ENCODE results near the gene SKP1.

SKP1 gene

DNA sequence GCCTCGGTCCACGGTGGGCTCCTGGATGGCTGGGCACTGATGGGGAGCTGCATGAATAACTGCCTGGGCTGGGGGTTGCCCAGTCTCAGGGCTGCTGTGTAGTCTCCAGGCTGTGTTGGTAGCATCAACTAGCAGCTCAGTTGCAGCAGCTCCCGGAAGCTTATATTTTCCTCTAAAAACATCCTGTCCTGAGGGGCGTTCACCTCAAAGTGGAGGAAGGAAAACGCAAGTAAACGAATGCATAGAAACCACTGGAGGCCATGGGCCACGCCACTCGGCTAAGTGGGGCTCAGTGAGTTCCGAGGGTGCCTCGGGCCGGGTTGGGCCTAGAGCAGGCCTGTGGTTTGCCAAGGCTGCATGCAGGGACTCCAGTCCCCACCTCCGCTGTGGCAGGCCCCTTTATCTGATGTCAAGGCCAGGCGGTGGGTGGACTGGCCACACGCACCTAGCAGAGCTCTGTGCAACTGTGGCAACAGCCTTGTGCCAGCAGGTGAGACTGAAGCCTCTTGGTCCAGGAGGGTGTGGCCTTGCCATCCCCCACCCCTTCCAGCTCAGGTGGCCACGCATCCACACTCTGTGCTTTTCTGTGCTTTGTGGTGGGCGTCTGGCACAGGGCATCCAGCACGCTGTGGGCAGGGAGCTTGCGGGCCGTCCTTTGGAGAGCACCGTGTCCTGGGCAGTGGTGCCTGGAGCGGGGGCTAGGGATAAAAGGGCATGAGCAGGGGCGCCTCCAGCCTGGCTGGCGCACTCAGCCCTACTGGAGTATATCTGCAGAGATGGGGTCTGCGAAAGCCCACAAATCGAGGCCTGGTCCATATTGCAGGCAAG, 47.1 kb downstream of the SKP1 start:
- Histone ChIP-seq H3K4me3 (ENCODE audit: low read depth, low read length) (no peak overlapping the region), H3K36me3 (ENCODE audit: control insufficient read depth in 2 of 2, insufficient read depth in 1 of 2, low read length in 2 of 2) (peaks cover 0 to 80% of the 10 kb centered on the region in 2 experiments; a peak in 1 of 3 replicates), H3K4me1 (ENCODE audit: control insufficient read depth, insufficient read depth, low read length) (no peaks in the 10 kb centered on the region), H3K27ac (ENCODE audit: extremely low read depth, low read depth, low read length) (no peak overlapping the region), H3K9me3 (ENCODE audit: control insufficient read depth, insufficient read depth, low read depth, low read length) (no peaks in the 10 kb centered on the region)
- ChIA-PET POLR2A (interaction anchor here (1.0 to 1.1 kb wide), 2 partner anchors 9 to 10 kb away, joined by 3 read pairs; no protein-coding TSS in a partner anchor), CTCF (interaction anchor here (0.6 to 4.2 kb wide), 5 partner anchors 11 to 406 kb away, joined by 3 to 34 read pairs (median 3); no protein-coding TSS in a partner anchor)
- TF ChIP-seq, protein P1, sequence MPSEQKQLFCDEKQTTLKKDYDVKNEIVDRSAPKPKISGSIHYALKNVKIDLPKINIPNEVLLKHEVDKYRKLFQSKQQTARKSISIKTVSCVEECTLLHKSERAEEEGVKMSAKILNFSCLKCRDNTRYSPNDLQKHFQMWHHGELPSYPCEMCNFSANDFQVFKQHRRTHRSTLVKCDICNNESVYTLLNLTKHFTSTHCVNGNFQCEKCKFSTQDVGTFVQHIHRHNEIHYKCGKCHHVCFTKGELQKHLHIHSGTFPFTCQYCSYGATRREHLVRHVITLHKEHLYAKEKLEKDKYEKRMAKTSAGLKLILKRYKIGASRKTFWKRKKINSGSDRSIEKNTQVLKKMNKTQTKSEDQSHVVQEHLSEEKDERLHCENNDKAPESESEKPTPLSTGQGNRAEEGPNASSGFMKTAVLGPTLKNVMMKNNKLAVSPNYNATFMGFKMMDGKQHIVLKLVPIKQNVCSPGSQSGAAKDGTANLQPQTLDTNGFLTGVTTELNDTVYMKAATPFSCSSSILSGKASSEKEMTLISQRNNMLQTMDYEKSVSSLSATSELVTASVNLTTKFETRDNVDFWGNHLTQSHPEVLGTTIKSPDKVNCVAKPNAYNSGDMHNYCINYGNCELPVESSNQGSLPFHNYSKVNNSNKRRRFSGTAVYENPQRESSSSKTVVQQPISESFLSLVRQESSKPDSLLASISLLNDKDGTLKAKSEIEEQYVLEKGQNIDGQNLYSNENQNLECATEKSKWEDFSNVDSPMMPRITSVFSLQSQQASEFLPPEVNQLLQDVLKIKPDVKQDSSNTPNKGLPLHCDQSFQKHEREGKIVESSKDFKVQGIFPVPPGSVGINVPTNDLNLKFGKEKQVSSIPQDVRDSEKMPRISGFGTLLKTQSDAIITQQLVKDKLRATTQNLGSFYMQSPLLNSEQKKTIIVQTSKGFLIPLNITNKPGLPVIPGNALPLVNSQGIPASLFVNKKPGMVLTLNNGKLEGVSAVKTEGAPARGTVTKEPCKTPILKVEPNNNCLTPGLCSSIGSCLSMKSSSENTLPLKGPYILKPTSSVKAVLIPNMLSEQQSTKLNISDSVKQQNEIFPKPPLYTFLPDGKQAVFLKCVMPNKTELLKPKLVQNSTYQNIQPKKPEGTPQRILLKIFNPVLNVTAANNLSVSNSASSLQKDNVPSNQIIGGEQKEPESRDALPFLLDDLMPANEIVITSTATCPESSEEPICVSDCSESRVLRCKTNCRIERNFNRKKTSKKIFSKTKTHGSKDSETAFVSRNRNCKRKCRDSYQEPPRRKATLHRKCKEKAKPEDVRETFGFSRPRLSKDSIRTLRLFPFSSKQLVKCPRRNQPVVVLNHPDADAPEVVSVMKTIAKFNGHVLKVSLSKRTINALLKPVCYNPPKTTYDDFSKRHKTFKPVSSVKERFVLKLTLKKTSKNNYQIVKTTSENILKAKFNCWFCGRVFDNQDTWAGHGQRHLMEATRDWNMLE (tag by site-specific recombination; conservative IDR thresholded peaks at IDR 0.05; ENCODE audit: low read depth): no peak
- TF ChIP-seq GLI2 (tag by site-specific recombination; IDR thresholded peaks at IDR 0.05; ENCODE audit: borderline replicate concordance, low read depth): no peak
- TF ChIP-seq SALL2 (tag by site-specific recombination; IDR thresholded peaks at IDR 0.05; ENCODE audit: borderline replicate concordance): no peak
- TF ChIP-seq ZNF521 (tag by site-specific recombination; IDR thresholded peaks at IDR 0.05): no peak
- TF ChIP-seq ZNF169 (tag by site-specific recombination; IDR thresholded peaks at IDR 0.05): no peak
- TF ChIP-seq ZNF394 (tag by site-specific recombination; IDR thresholded peaks at IDR 0.05; ENCODE audit: borderline replicate concordance): no peak
- TF ChIP-seq ZNF37A (tag by site-specific recombination; IDR thresholded peaks at IDR 0.05): no peak
- no peak for TF ChIP-seq REPIN1 (tag by site-specific recombination; IDR thresholded peaks at IDR 0.05; ENCODE audit: low read depth)
- TF ChIP-seq ZIC2 (tag by site-specific recombination; IDR thresholded peaks at IDR 0.05): no peak
- TF ChIP-seq ZNF621 (tag by site-specific recombination; IDR thresholded peaks at IDR 0.05): no peak

DNA sequence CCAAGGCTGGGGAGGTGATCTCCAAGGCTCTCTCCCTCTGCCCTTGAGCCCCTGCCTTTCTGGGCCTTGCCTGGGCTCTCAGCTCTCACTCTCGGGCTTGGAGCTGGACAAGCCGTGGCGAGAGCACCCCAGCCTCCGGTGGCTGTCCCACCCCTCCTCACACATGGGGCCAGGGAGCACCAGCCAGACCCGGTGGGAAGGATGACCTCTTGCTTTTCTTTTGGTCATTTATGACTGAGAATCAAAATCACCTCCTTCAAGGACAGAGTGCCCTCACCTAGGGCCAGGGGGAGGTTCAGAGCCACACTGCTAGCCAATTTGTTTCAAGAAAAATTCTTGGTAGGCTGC, 48.1 kb downstream of the SKP1 start:
- CTCF ChIA-PET: interaction anchor here (0.6 to 4.2 kb wide), 3 partner anchors 12 to 89 kb away, joined by 3 to 34 read pairs (median 6); no protein-coding TSS in a partner anchor
- TF ChIP-seq ZNF600 (tag by site-specific recombination; IDR thresholded peaks at IDR 0.05) (no peak), ZNF394 (tag by site-specific recombination; IDR thresholded peaks at IDR 0.05; ENCODE audit: borderline replicate concordance) (no peak), HOXD13 (CRISPR knock-in tag; IDR thresholded peaks at IDR 0.05; ENCODE audit: borderline replicate concordance) (no peak), ZSCAN16 (tag by site-specific recombination; IDR thresholded peaks at IDR 0.05) (no peak), ZNF37A (tag by site-specific recombination; IDR thresholded peaks at IDR 0.05) (no peak)
- H3K9me3 ChIP-seq (ENCODE audit: control insufficient read depth, insufficient read depth, low read depth, low read length): no peaks in the 10 kb centered on the region
- peaks cover 0 to 73% of the 10 kb centered on the region in 2 experiments; a peak in 1 of 3 replicates for H3K36me3 ChIP-seq (ENCODE audit: control insufficient read depth in 2 of 2, insufficient read depth in 1 of 2, low read length in 2 of 2)
- POLR2A ChIA-PET: interaction anchor here (1.0 to 1.1 kb wide), 2 partner anchors 9 to 10 kb away, joined by 3 read pairs; no protein-coding TSS in a partner anchor
- H3K4me3 ChIP-seq (ENCODE audit: low read depth, low read length): no peak overlapping the region
- no peaks in the 10 kb centered on the region for H3K4me1 ChIP-seq (ENCODE audit: control insufficient read depth, insufficient read depth, low read length)
- H3K27ac ChIP-seq (ENCODE audit: extremely low read depth, low read depth, low read length): no peak overlapping the region

DNA sequence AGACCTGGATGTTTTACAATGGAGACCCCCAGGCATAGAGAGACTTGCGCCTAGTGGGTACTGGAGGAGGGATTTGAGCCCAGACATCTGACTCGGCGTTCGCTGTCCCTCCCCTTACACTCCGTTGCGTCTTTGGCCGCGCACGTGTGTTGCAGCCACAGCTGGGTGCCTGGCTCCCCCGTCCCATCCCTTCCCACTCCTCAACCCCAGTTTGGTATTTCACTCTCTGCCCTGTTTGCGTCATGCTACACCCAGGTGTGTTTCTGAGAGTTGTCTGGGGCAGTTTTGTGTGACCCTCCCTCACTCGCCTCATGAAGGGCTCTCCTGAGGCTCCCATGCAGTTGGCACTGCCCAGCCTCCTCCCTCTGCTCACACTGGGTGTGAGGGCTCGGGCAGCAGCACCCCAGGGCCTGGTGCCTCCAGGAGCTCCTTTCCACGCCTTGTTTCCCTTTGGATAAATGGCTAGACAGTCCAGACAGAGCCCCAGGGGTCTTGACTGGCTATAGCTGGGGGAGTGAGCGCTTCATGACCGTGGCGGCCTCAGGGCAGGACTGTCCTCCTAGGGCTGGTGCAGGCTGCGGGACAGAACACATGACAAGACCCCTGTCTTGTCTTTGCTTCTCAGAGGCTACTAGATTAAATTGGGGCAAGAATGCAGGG, 48.6 kb downstream of the SKP1 start:
- H3K4me1 ChIP-seq (ENCODE audit: control insufficient read depth, insufficient read depth, low read length): no peaks in the 10 kb centered on the region
- no peak overlapping the region for H3K27ac ChIP-seq (ENCODE audit: extremely low read depth, low read depth, low read length)
- no peaks in the 10 kb centered on the region for H3K9me3 ChIP-seq (ENCODE audit: control insufficient read depth, insufficient read depth, low read depth, low read length)
- ChIA-PET POLR2A (no interaction called here), CTCF (interaction anchor here (0.6 to 4.2 kb wide), 5 partner anchors 12 to 89 kb away, joined by 3 to 34 read pairs (median 6); no protein-coding TSS in a partner anchor)
- H3K4me3 ChIP-seq (ENCODE audit: low read depth, low read length): no peak overlapping the region
- peaks cover 0 to 72% of the 10 kb centered on the region in 2 experiments; a peak in 1 of 3 replicates for H3K36me3 ChIP-seq (ENCODE audit: control insufficient read depth in 2 of 2, insufficient read depth in 1 of 2, low read length in 2 of 2)
- TF ChIP-seq, protein P2, sequence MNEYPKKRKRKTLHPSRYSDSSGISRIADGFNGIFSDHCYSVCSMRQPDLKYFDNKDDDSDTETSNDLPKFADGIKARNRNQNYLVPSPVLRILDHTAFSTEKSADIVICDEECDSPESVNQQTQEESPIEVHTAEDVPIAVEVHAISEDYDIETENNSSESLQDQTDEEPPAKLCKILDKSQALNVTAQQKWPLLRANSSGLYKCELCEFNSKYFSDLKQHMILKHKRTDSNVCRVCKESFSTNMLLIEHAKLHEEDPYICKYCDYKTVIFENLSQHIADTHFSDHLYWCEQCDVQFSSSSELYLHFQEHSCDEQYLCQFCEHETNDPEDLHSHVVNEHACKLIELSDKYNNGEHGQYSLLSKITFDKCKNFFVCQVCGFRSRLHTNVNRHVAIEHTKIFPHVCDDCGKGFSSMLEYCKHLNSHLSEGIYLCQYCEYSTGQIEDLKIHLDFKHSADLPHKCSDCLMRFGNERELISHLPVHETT (tag by site-specific recombination; IDR thresholded peaks at IDR 0.05): no peak
- TF ChIP-seq ZNF660 (tag by site-specific recombination; IDR thresholded peaks at IDR 0.05) (no peak), ZNF335 (tag by site-specific recombination; conservative IDR thresholded peaks at IDR 0.05) (no peak), REPIN1 (tag by site-specific recombination; IDR thresholded peaks at IDR 0.05; ENCODE audit: low read depth) (no peak), ZNF792 (tag by site-specific recombination; IDR thresholded peaks at IDR 0.05) (no peak), OVOL3 (tag by site-specific recombination; IDR thresholded peaks at IDR 0.05) (no peak), ZNF544 (tag by site-specific recombination; IDR thresholded peaks at IDR 0.05) (no peak), ZNF133 (tag by site-specific recombination; IDR thresholded peaks at IDR 0.05) (no peak), ZNF2 (tag by site-specific recombination; IDR thresholded peaks at IDR 0.05) (no peak), ZNF174 (tag by site-specific recombination; IDR thresholded peaks at IDR 0.05) (no peak), GLI4 (tag by site-specific recombination; IDR thresholded peaks at IDR 0.05) (no peak), ZNF302 (tag by site-specific recombination; IDR thresholded peaks at IDR 0.05; ENCODE audit: low read depth) (no peak), ZNF37A (tag by site-specific recombination; IDR thresholded peaks at IDR 0.05) (no peak)

All from HEK293 (cell line).